GM12878 (cell line): Measurements from ENCODE around the gene NT5E. TPM values are rescaled to one million over a fixed set of nuclear protein-coding genes. Genes with fewer than 3 reads are reported as not detected.

Experiments
- ATF2 ChIP-seq: IDR thresholded peaks from 2 replicates; pipeline ENCODE4 v1.6.1; 2012; ENCODE audit warnings: low read length, inconsistent platforms
- ATF7 ChIP-seq: fragments of 450-650 bp; IDR thresholded peaks from 2 replicates; pipeline ENCODE4 v1.6.1; 2016; ENCODE audit warnings: low read depth, mild to moderate bottlenecking
- BCLAF1 ChIP-seq: fragments of 450-650 bp; IDR thresholded peaks from 2 replicates; pipeline ENCODE4 v1.6.1; 2017; ENCODE audit warnings: antibody characterized with exemption, mild to moderate bottlenecking, moderate library complexity
- CHD2 ChIP-seq: IDR thresholded peaks from 2 replicates; pipeline ENCODE4 v1.6.1; 2011; ENCODE audit warnings: low read depth, low read length, improper control_type of control experiment, borderline replicate concordance
- EED ChIP-seq: sonication (generic); IDR thresholded peaks from 2 replicates; pipeline ENCODE4 v1.6.1; 2016; ENCODE audit warnings: antibody characterized with exemption, low read depth
- ESRRA ChIP-seq: IDR thresholded peaks from 2 replicates; pipeline ENCODE4 v1.6.1; 2012; ENCODE audit warnings: mild to moderate bottlenecking, low read length, improper control_type of control experiment
- EZH2 ChIP-seq: IDR thresholded peaks from 2 replicates; pipeline ENCODE4 v1.6.1; 2012; ENCODE audit warnings: low read depth, mild to moderate bottlenecking, control low read depth, inconsistent platforms, low read length, borderline replicate concordance; ENCODE audit not compliant: control insufficient read depth
- IKZF1 ChIP-seq: fragments of 450-650 bp; conservative IDR thresholded peaks from 2 replicates; pipeline ENCODE4 v1.6.1; 2017; ENCODE audit warnings: antibody characterized with exemption, mild to moderate bottlenecking
- LARP7 ChIP-seq: fragments of 450-650 bp; IDR thresholded peaks from 2 replicates; pipeline ENCODE4 v1.6.1; 2017; ENCODE audit warnings: mild to moderate bottlenecking
- MTA2 ChIP-seq: fragments of 450-650 bp; IDR thresholded peaks from 2 replicates; pipeline ENCODE4 v1.6.1; 2016; ENCODE audit warnings: low read depth, mild to moderate bottlenecking, moderate library complexity
- MTA3 ChIP-seq: IDR thresholded peaks from 2 replicates; pipeline ENCODE4 v1.6.1; 2012; ENCODE audit warnings: low read length, inconsistent platforms, borderline replicate concordance
- PAX5 ChIP-seq: IDR thresholded peaks from 2 replicates; pipeline ENCODE4 v1.6.1; 2011; ENCODE audit warnings: low read depth, low read length, borderline replicate concordance
- PAX8 ChIP-seq: fragments of 450-650 bp; IDR thresholded peaks from 2 replicates; pipeline ENCODE4 v1.6.1; 2017; ENCODE audit warnings: mild to moderate bottlenecking, moderate library complexity
- POU2F2 ChIP-seq: IDR thresholded peaks from 3 replicates; pipeline ENCODE4 v1.6.1; 2011; ENCODE audit warnings: low read depth, mild to moderate bottlenecking, low read length, borderline replicate concordance
- RAD21 ChIP-seq: IDR thresholded peaks from 2 replicates; pipeline ENCODE4 v1.6.1; 2011; ENCODE audit warnings: mild to moderate bottlenecking, low read depth, low read length, moderate library complexity; ENCODE audit not compliant: insufficient read depth
- RAD51 ChIP-seq: fragments of 450-650 bp; IDR thresholded peaks from 2 replicates; pipeline ENCODE4 v1.6.1; 2016; ENCODE audit warnings: moderate library complexity, mild to moderate bottlenecking, inconsistent platforms
- RUNX3 ChIP-seq: IDR thresholded peaks from 2 replicates; pipeline ENCODE4 v1.6.1; 2012; ENCODE audit warnings: low read length, inconsistent platforms
- SP1 ChIP-seq: IDR thresholded peaks from one replicate; pipeline ENCODE4 v1.6.1; 2011; ENCODE audit warnings: low read depth, low read length
- SUZ12 ChIP-seq: fragments of 200-600 bp; sonication (generic); IDR thresholded peaks from one replicate; pipeline ENCODE4 v1.6.1; 2018; ENCODE audit warnings: antibody characterized with exemption, mild to moderate bottlenecking; ENCODE audit not compliant: unreplicated experiment
- TCF7 ChIP-seq: IDR thresholded peaks from 2 replicates; pipeline ENCODE4 v1.6.1; 2014; ENCODE audit warnings: antibody characterized with exemption, borderline replicate concordance
- WRNIP1 ChIP-seq: IDR thresholded peaks from 2 replicates; pipeline ENCODE4 v1.6.1; 2011; ENCODE audit warnings: low read depth, low read length, improper control_type of control experiment, borderline replicate concordance
- ZNF24 ChIP-seq: fragments of 450-650 bp; IDR thresholded peaks from 2 replicates; pipeline ENCODE4 v1.6.1; 2017; ENCODE audit warnings: antibody characterized with exemption, mild to moderate bottlenecking
- ZSCAN29 ChIP-seq: fragments of 450-650 bp; IDR thresholded peaks from 2 replicates; pipeline ENCODE4 v1.6.1; 2017; ENCODE audit warnings: mild to moderate bottlenecking, moderate library complexity
- polyA plus RNA-seq, 11 experiments: library from polyadenylated mRNA; depleted of rRNA in 4 of 11; unstranded in 6 of 11; stranded (reverse) in 5 of 11; fragments of >200 nt; fragmentation: Nextera tagmentation in 4 of 11; fragmentation: Illumina TruSeq in 1 of 11; extraction: Ambion mirVana in 4 of 11; extraction: Trizol in 1 of 11; gene quantifications; 1 replicate in 1 of 11; 2 replicates in 10 of 11; pipeline versions ENCODE4 v1.2.1 to v1.2.3, GENCODE V29; 2011 to 2016; ENCODE audit warnings: inconsistent platforms in 2 of 11, missing spikeins in 2 of 11, low read depth in 1 of 11
- total RNA-seq, 4 experiments: library from RNA; depleted of rRNA in 3 of 4; stranded (reverse); fragments of >200 nt in 3 of 4; fragmentation: Illumina TruSeq in 1 of 4; extraction: Trizol in 1 of 4; gene quantifications; 2 replicates each; pipeline versions ENCODE4 v1.2.1 to v1.2.3, GENCODE V29; 2013 to 2021
- TF ChIP-seq, protein P1 (sequence below): fragments of 450-650 bp; IDR thresholded peaks from 2 replicates; pipeline ENCODE4 v1.6.1; 2018; ENCODE audit warnings: mild to moderate bottlenecking, low read depth, moderate library complexity; ENCODE audit not compliant: partially characterized antibody

Gene NT5E
- total and polyA plus RNA-seq, 10 of the 15 experiments (the other 5 are each of a cell fraction or from before 2014, with no cell fraction given), result 1.9 to 9.7 (median 7.3) TPM

DNA sequence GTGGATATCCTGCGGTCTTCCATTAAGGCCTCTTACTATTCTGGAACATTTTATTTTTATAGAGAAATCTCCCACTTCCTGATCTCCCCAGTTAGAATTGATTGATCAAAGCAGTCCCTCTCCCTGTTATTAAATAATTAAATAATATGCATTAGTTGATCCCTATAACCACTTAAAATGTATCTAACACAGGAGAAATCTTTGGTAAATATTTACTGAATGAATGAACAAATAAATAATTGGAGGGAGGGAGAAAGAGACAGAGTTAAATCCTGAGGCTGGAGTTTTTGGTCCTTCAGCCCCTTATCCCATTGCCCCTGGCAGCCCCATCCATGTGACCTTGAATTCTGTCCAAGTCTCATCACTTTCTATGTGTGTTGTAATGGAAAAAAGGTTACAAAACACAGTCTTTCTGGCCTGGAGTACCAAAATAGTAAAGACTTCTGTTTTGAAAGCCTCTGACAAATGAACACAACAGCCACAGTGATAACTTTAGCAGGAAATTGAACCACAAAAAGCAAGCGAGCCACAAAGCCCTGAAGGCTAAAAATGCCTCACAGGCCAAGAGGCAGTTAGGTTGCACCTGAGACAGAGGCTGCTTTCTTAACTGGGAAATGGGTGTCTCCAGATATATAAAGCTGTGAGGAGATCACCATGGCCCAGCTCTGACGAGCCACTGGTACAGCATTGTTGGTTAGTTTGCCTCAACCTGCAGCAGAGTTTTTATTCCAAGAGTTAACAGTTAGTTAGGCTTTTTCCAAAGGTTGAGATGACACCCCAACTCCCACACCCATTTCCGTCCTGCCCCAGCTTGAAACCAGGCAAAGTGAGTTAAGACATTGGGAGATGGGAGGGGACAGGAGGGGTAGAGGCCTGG lies 11.3 kb downstream of the NT5E start (continued):
- TF ChIP-seq ESRRA, result no peak
- TF ChIP-seq POU2F2, result peak; percentile 58; the same call in 1 of the 3 replicates
- TF ChIP-seq, protein P1, sequence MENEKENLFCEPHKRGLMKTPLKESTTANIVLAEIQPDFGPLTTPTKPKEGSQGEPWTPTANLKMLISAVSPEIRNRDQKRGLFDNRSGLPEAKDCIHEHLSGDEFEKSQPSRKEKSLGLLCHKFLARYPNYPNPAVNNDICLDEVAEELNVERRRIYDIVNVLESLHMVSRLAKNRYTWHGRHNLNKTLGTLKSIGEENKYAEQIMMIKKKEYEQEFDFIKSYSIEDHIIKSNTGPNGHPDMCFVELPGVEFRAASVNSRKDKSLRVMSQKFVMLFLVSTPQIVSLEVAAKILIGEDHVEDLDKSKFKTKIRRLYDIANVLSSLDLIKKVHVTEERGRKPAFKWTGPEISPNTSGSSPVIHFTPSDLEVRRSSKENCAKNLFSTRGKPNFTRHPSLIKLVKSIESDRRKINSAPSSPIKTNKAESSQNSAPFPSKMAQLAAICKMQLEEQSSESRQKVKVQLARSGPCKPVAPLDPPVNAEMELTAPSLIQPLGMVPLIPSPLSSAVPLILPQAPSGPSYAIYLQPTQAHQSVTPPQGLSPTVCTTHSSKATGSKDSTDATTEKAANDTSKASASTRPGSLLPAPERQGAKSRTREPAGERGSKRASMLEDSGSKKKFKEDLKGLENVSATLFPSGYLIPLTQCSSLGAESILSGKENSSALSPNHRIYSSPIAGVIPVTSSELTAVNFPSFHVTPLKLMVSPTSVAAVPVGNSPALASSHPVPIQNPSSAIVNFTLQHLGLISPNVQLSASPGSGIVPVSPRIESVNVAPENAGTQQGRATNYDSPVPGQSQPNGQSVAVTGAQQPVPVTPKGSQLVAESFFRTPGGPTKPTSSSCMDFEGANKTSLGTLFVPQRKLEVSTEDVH, result peak; percentile 48
- TF ChIP-seq MTA3, result peak; percentile 35; the same call in 1 of the 2 replicates
- TF ChIP-seq EED, result 0 out of 2 replicates have a peak, but pooled peaks have one; percentile 53
- peak; percentile 10; the same call in 1 of the 2 replicates for TF ChIP-seq RAD21
- peak; percentile 74 for TF ChIP-seq IKZF1
- TF ChIP-seq CHD2, result peak; percentile 38; the same call in 1 of the 2 replicates
- 0 out of 2 replicates have a peak, but pooled peaks have one; percentile 36 for TF ChIP-seq ZNF24
- TF ChIP-seq TCF7, result 0 out of 2 replicates have a peak, but pooled peaks have one; percentile 15
- TF ChIP-seq ATF7, result peak; percentile 94
- TF ChIP-seq ATF2, result peak; percentile 85
- no peak for TF ChIP-seq WRNIP1
- TF ChIP-seq BCLAF1, result no peak
- TF ChIP-seq EZH2, result no peak
- TF ChIP-seq PAX8, result no peak
- 0 out of 2 replicates have a peak, but pooled peaks have one; percentile 25 for TF ChIP-seq PAX5
- peak; percentile 39; the same call in 1 of the 2 replicates for TF ChIP-seq LARP7
- 0 out of 2 replicates have a peak, but pooled peaks have one; percentile 42 for TF ChIP-seq ZSCAN29
- TF ChIP-seq MTA2, result peak; percentile 84
- peak; percentile 49 for TF ChIP-seq RAD51
- peak; percentile 15 for TF ChIP-seq SP1
- TF ChIP-seq RUNX3, result peak; percentile 98
- no peak for TF ChIP-seq SUZ12
